A549 (cell line): Measurements from ENCODE around the gene FAM217B.

Experiments used
- CEBPB ChIP-seq, 2 experiments: fragments of >200 bp in 1 of 2; sonication (Bioruptor Twin) in 1 of 2; formaldehyde crosslinking in 1 of 2; IDR thresholded peaks; 2 replicates each; pipeline ENCODE4 v1.6.1; 2012 to 2016
- POLR2A ChIP-seq: IDR thresholded peaks from 2 replicates; pipeline ENCODE4 v1.6.1; 2012; ENCODE audit warnings: mild to moderate bottlenecking, low read length
- TP53 ChIP-seq: fragments of 250-450 bp; sonication (Bioruptor Pico); IDR thresholded peaks from 2 replicates; pipeline ENCODE4 v1.5.0; 2021; ENCODE audit warnings: mild to moderate bottlenecking, moderate library complexity
- TF ChIP-seq, protein P1 (sequence below): fragments of 200-600 bp; sonication (generic); IDR thresholded peaks from 2 replicates; pipeline ENCODE4 v1.6.1; 2016; ENCODE audit warnings: antibody characterized with exemption, mild to moderate bottlenecking, moderate library complexity

DNA sequence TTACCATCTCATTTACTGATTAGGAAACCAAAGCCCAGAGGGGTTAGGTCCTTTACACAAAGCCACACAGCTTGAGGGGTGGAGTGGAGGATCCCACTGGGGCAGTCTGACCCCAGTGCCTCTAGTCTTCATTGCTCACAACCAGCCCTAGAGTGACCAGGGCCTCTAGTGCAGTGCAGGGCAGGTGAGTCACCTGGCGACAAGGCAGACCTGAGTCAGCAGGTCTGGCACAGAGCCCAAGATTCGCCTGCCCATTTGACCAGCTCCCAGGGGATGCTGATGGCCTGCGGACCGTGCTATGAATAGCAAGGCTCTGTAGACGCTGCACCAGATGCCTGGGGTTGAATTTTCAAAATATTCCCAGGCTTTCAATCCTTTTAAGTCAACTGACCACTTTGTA is 48.0 kb downstream of the FAM217B start:
- TF ChIP-seq, protein P1, sequence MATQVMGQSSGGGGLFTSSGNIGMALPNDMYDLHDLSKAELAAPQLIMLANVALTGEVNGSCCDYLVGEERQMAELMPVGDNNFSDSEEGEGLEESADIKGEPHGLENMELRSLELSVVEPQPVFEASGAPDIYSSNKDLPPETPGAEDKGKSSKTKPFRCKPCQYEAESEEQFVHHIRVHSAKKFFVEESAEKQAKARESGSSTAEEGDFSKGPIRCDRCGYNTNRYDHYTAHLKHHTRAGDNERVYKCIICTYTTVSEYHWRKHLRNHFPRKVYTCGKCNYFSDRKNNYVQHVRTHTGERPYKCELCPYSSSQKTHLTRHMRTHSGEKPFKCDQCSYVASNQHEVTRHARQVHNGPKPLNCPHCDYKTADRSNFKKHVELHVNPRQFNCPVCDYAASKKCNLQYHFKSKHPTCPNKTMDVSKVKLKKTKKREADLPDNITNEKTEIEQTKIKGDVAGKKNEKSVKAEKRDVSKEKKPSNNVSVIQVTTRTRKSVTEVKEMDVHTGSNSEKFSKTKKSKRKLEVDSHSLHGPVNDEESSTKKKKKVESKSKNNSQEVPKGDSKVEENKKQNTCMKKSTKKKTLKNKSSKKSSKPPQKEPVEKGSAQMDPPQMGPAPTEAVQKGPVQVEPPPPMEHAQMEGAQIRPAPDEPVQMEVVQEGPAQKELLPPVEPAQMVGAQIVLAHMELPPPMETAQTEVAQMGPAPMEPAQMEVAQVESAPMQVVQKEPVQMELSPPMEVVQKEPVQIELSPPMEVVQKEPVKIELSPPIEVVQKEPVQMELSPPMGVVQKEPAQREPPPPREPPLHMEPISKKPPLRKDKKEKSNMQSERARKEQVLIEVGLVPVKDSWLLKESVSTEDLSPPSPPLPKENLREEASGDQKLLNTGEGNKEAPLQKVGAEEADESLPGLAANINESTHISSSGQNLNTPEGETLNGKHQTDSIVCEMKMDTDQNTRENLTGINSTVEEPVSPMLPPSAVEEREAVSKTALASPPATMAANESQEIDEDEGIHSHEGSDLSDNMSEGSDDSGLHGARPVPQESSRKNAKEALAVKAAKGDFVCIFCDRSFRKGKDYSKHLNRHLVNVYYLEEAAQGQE: no peak
- TF ChIP-seq POLR2A: no peak
- no peak for TF ChIP-seq TP53
- no peak for TF ChIP-seq CEBPB (IDR thresholded peaks at IDR 0.05)
